Measurements from ENCODE around the gene VAV3.

Gene VAV3

GRCh38 chr1:107883562-107883961 lies 81.4 kb downstream of the VAV3 start:
- no peak for TF ChIP-seq CTCF (IDR thresholded peaks at IDR 0.05)
- no peak for TF ChIP-seq ZFX (IDR thresholded peaks at IDR 0.05; ENCODE audit: borderline replicate concordance)
- no peak overlapping the region for H3K27ac ChIP-seq

- no peak overlapping the region for H3K27ac ChIP-seq
- TF ChIP-seq ZFX (IDR thresholded peaks at IDR 0.05; ENCODE audit: borderline replicate concordance) (no peak), CTCF (IDR thresholded peaks at IDR 0.05) (no peak)
Measured at GRCh38 chr1:107879927-107880326, 85.1 kb downstream of the VAV3 start.

- TF ChIP-seq ZFX (IDR thresholded peaks at IDR 0.05; ENCODE audit: borderline replicate concordance) (no peak), CTCF (IDR thresholded peaks at IDR 0.05) (no peak)
- no peak overlapping the region for H3K27ac ChIP-seq
Measured at GRCh38 chr1:107879346-107879745, 85.6 kb downstream of the VAV3 start.

- no peak overlapping the region for H3K27ac ChIP-seq
- no peak for TF ChIP-seq ZFX (IDR thresholded peaks at IDR 0.05; ENCODE audit: borderline replicate concordance)
- no peak for TF ChIP-seq CTCF (IDR thresholded peaks at IDR 0.05)
Measured at GRCh38 chr1:107877745-107878144, 87.2 kb downstream of the VAV3 start.

GRCh38 chr1:107877092-107877491 lies 87.9 kb downstream of the VAV3 start:
- no peak for TF ChIP-seq CTCF (IDR thresholded peaks at IDR 0.05)
- TF ChIP-seq ZFX (IDR thresholded peaks at IDR 0.05; ENCODE audit: borderline replicate concordance), result no peak
- H3K27ac ChIP-seq, result no peak overlapping the region

GRCh38 chr1:107875689-107876088 lies 89.3 kb downstream of the VAV3 start:
- no peak for TF ChIP-seq CTCF (IDR thresholded peaks at IDR 0.05)
- no peak for TF ChIP-seq ZFX (IDR thresholded peaks at IDR 0.05; ENCODE audit: borderline replicate concordance)
- H3K27ac ChIP-seq, result no peak overlapping the region

GRCh38 chr1:107874221-107874620 lies 90.8 kb downstream of the VAV3 start:
- TF ChIP-seq CTCF (IDR thresholded peaks at IDR 0.05) (no peak), ZFX (IDR thresholded peaks at IDR 0.05; ENCODE audit: borderline replicate concordance) (no peak)
- H3K27ac ChIP-seq, result no peak overlapping the region

Measured in 22Rv1 (cell line).